ENCODE results near the gene TRAM2.

GRCh38 chr6:52595000-52595795 lies 18.3 kb upstream of the TRAM2 start:
- no peak for TF ChIP-seq CTCF (IDR thresholded peaks at IDR 0.05)
- TF ChIP-seq POLR2A (IDR thresholded peaks at IDR 0.05), result no peak
- no peak for TF ChIP-seq POLR2AphosphoS5 (IDR thresholded peaks at IDR 0.05)

Data from suprapubic skin (tissue), 4 donors.